8988T (cell line): ENCODE data around the gene CCDC102A.

Source experiments
- DNase-seq: peaks from one replicate; pipeline ENCODE4 v3.0.0; 2011

Gene CCDC102A

DNA sequence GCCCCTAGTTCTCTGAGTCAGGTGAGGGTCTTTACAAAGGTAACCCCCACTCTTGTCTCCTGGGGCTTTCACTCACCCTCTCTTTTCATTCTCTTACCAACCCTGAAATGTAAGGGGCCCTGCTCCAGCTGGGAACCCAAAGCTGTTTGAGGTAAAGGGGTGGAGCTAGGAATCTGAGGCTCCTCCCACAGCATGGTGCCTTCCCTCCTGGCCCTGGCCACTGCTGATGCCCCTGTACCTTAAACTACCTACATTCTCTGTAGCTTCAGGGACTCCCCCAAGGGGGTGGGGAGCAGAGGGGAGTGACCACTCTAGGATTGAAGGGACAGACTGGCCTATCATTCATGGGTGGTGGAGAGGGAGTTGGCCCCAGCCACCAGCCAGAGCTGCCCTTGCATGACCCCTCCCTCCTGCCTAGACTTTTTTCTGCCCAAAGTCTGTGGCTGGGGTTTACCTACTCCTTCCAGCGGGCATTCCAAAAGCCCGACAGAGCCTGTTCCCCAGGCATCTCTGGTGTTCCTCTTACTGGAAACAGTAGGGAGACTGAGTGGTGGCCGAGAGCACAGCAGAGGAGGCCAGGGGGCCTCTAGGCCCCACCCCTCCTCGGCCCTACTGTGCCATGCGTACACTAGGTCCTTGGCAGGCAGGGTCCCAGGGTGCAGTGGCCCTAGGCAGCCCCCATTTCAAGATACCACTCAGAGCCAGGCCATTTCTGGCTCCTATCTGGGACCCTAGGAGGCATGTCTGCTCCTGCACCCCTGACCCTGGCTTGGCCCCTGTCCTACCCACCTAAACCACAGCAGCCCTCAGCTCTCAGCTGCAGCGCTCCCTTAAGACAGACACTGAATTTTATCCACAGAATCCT lies 59.6 kb downstream of the CCDC102A start:
- DNase-seq = no peak

DNA sequence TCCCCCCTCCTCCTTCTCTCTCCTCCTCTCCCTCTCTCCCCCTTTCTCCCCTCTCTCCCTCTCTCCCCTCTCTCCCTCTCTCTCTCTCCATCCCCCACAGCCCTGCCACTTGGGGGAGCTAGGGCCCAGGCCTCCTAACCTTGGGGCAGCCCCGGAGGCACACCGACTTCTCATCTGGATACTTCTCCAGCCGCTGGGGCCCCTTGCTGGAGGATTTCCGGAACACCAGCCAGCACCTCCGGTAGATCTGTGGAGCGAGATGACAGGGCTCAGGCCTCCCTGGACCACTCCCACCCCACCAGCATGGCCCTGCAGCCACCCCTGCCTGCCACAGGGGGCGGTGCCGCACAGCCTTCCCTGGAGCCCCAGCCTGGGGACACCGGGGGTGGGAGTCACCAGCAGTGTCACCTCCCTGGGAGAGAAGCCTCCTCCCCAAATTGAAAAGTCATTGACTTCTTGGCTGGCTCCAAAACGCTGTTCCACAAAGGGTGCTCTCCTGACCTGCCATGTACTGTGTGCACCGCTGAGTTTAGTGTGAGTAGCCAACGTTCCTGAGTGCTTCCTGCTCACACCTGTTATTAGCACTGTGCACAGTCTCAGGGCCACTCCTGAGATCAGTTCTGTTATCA lies 60.5 kb downstream of the CCDC102A start:
- DNase-seq = peak; percentile 91

DNA sequence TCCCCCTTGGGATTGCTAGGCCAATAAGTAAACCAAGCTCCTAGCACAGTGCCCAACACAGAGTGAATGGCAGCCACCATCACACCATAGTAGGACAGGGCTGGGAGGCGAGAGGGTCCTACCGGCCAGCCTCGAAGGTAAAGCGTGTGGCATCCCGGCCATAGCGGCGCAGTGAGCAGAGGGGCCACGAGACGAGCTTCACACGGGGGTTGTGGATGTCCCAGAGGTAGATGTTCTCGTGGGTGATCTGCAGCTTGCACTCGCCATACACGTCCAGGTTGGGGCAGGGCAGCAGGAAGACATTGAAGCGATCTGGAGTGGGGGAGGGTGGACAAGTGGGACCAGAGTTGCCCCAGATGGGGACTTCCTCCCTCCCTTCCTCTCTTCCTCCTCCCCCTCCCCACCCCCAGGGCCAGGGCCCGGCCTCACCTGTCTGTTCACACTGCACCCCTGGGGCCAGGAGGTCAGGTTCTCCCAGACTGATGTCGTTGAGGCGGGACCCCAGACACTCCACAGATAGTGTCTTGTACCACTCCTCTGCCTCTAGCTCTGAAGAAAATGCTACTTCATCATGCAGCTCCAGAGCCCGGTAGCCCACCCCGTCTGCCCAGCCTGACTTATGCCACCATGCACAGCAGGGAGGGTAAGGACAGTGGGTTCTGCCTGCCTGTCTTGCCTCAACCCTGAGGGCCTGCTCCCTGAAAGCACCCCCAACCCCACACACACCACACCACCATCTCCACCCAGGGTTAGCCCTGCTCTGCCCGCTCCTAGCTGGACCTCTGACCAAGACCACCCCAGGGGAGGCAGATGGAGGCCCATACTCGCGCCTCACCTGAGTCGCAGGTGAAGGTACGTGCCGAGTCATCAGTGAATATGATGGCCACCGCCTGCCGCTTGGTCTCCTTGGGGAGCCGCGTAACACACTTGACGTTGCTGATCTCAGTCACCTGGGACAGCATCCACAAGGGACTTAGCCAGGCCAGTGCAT lies 61.4 kb downstream of the CCDC102A start:
- no peak for DNase-seq

DNA sequence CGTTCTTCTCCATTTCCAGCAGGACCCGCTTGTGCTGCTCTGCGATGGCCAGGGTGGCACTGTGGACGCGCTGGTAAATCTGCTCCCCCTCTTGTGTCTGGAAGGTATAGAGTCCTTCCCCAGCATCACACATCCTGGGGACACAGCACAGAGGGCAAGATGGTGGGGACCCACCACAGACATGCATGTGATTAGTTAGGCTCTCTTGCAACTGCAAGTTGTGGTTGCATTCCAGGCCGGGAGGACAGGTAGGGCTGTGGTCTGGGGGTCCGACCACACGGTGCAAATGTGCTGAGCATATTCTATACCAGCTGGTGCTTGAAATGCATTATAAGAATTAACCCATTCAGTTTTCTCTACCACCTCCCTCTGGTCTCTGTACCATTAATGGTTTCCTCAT lies 62.5 kb downstream of the CCDC102A start:
- no peak for DNase-seq

DNA sequence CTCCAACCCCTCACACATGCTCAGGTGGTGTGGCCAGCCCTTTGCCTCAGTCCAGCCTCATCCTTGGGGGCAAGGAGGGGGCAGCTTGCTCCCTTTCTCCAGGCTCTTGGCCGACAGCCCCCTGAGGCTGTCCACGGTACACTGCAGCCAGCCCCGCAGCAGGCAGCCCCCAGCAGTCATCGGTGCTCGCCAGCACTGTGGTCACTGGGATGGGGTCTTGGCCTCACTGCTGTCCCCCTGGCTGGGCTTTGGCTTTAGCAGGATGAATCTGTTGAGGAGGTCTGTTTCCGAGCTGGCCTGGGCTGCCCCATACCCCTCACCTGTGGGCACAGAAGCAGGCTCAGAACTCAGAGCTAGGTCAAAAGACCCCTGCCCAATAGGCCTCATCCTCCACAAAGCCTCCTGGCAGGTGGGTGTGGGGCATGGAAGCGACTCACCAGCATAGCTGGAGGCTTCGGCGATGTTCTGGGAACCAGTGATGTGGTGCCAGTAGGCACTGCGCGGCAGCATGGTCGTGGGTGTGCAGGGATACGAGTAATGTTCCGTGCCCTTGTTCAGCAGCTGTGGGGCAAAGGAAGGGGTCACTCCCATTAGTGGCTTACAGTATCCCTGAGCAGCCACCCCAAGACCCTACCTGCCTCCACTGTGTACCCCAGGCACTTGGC lies 63.1 kb downstream of the CCDC102A start:
- DNase-seq = no peak

DNA sequence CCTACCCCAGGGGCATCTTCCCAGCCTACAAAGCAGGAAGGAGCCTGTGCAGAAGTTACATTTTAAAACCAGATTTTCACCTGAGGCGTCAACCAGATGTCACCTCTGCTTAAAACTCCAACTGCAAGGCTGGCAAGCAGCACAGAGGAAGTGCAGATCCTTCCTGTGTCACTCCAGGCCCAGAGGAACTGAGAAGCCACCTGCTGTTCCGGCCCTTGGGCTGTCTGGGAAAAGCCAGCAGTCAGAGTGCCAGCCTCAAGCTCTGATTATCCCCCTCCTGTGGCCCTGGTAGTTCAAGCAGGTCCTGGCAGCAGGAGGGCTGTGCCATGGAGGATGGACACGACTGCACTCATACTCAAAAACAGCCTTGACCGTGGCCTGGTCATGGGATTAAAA lies 63.7 kb downstream of the CCDC102A start:
- DNase-seq = peak; percentile 86

DNA sequence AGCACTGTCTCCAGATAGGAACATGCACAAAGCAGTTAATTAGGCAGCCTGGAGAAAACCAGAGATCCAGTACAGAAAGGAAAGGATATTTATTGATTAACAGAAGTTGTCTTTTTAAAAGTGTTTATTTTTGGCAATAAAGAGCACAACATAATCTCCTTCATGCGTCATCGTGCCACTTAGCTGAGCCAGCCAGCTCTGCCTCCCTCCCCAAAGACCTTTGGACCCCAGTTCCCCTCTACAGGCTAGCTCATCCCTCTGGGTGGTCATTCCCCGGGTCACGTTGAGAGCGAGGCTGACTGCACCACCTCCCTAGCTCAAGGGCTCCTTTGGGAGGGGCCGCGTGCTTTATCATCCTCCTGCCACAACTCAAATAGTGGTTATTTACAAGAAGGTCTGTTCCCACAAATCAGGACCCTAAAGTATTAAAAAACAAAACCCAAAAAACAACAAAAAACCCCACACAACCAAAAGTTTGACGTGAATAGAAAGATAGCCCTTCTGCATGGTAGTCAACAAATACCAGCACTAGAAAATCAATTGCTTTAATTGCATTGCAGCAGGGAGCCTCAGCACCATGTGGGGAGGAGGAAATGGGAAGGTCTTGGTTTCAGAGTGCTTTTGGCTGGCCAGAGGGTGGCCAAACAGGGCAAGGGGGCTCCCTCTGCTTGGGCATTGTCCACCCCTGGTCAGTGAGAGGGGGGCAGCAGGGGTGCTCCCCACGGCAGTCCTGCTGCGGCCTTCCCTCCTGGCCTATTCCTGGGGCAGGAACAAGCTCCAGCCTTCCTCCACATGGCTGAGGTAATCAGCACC lies 64.3 kb downstream of the CCDC102A start:
- DNase-seq = peak; percentile 29

DNA sequence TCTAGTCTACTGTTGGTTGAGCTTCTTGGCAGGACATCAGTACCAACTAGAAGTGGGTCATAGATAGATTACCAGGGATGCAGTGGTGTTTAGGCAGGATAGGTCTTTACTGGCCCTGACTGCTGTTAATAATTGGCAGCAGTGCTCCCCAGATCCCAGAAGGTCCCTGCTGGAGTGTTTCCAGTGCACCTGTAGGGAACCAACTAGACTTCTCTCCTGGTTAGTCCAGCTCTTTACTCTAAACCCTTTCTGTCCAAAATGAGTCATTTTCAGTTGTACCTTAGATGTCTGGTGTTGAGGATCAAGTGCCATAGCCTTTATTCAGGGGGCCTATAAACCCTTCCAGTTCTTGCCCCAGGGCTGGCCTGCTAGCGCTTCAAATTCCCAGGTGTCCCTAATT lies 65.2 kb downstream of the CCDC102A start:
- DNase-seq = no peak

DNA sequence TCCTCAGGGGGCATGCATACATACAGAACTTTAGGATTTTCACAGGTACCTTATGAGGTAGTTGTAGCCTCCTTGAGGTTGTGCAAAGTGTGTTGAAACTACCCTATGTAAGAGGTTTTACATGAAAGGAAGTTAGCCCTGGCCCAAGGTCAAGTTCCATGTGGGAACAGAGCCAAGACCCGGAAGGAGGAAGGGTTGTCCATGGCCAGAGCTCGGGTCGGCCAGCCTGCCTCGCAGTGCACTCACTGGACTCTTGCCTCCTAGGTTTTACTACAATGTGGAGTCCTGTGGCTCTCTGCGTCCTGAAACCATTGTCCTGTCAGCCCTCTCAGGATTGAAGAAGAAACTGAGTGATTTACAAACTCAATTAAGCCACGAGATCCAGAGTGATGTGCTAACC lies 65.7 kb downstream of the CCDC102A start:
- DNase-seq = no peak

DNA sequence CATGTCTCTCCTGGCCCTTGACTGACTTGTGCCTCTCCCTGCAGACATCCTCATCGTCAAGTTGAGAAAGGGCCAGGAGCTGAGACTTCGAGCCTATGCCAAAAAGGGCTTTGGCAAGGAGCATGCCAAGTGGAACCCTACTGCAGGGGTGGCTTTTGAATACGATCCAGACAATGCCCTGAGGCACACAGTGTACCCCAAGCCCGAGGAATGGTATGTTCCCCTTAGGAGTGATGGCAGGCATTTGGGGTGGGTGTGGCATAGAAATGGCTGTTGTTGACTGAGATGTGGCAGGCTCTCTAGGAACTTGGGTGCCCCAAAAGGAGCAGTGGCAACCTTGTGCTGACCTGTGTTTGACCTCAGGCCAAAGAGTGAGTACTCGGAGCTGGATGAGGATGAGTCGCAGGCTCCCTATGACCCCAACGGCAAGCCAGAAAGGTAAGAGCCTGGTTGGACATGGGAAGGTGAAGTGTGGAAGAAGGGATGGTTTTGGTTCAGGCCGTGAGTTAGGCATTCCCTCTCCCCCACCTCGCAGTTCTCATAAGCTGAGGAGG lies 66.4 kb downstream of the CCDC102A start:
- DNase-seq = no peak

DNA sequence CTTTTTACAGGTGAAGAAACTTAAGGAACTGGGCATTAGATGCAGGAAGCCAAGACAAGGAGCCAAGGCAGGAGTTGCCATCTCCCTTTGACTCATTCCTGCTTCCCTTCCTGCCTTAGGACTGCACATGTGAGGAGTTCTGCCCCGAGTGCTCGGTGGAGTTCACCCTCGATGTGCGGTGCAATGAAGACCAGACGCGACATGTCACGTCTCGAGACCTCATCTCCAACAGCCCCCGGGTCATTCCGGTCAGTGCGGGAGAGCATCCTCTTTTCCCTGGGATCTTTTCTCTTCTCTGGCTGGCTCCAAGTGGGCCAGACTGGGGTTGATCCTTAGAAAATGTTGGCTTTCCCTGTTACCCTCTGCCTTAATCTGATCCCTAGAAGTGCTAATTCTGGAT lies 67.3 kb downstream of the CCDC102A start:
- DNase-seq = no peak

DNA sequence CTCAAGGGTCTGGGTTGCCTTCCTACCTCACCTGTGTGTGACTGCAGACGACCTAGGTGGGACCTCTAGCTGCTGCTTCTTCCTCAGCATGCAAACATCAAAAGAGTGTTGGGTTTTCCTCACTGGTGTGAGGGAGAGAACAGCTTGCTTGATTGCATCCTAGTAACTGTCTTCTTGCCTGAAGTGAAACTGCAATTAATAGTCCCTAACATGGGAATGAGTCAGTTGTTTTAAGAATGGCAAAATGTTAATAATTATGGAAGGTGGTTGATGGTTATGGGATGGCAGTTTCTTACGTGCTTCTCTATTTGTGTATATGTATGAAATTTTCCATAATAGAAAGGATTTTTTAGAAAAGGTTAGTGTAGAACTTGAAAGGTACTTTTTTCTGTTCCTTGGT lies 68.0 kb downstream of the CCDC102A start:
- DNase-seq = no peak

DNA sequence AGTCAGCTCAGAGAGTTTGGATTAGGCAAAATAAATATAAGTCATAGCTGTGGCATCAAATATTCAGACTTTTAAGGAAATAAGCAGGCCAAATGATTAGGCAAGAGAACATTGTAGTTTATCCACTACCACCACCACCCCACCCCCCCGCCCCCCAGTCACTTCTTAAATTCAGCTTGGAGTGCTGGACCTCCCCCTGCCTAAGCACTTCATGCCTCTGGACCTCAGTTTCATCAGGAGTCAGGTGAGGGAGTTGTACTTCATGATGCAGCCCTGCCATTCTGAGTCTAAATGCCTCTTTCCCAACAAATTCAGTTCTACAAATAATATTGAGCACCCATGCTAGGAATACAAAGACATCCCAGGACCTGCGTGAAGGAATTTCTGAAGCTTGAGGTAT lies 71.8 kb downstream of the CCDC102A start:
- DNase-seq = no peak

DNA sequence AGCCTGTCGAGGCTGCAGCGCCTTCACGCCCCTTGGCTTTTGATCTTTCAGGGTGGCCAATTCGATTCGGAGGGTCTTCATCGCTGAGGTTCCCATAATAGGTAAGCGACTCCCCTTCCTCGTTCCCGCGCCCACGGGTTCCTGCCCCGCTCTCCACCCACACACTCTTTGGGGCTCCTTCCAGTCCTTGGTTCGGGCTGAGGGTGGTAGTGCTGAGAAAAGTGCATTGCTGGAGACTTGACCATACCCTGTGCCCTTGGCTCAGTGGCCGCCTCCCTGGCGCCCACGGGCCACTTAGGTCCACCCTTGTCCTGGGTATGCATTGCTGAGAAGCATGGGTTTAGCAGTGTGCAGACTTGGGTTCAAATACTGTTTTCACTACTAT lies 73.4 kb downstream of the CCDC102A start:
- DNase-seq = no peak

DNA sequence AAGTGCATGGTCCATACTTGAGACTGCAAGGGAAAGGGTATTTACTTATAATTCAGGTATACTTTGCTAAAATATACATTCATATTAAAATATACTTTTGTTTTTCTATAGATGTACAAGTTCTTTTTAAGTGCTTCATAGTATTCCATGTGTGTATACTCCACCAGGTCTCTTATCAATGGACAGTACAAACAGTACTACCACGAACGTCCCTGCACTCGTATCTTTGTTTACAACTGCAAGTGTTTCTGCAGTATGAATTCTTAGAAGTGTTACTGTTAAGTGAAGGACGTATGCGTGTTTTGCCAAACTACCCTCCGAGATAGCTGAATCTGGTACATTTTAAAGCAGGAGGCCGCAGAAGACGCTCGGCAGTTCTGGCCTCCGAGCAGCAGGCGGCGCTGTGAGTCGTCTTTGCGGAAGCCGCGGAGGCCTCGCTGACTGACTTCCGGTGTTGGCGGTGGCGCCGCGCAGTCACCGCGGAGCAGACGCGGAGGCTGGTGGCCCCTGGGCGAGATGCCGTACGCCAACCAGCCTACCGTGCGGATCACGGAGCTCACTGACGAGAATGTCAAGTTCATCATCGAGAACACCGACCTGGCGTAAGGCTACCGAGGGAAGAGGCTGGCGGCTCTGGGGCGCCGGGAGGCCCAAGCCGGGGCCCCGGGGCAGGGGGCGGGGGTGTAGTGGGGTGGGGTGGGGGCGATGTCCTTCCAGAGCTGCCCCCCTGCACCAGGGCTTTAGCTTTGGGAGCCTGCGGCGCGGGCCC lies 74.0 kb downstream of the CCDC102A start, which contains the start of gene POLR2C:
TSS of gene POLR2C (plus strand) at position 471 of the 769 bp plus-strand sequence. CDS start at position 517, 46 bp downstream.
- peak; percentile 89 for DNase-seq
